Fibroblast of gingiva (primary cell): ENCODE data around the gene CEP295NL.
"Not testable (repeated sequence)": the region's sequence is repeated elsewhere in the genome, so short reads cannot be mapped to it uniquely, and the experiment has no call there.

Source experiments
- DNase-seq: peaks from one replicate; pipeline ENCODE4 v3.0.0-alpha.2; 2011; ENCODE audit warnings: low read depth

CEP295NL gene

GRCh38 chr17:78902231-78902630 lies 770 bp downstream of the CEP295NL start:
- DNase-seq, result not testable (repeated sequence)

- no peak for DNase-seq
Measured at GRCh38 chr17:78901806-78902205, 1.2 kb downstream of the CEP295NL start.

GRCh38 chr17:78900816-78901215 lies 2.2 kb downstream of the CEP295NL start:
- DNase-seq, result no peak

GRCh38 chr17:78899361-78900260 lies 3.4 kb downstream of the CEP295NL start:
- DNase-seq, result peak; percentile 62

- DNase-seq, result no peak
Measured at GRCh38 chr17:78898947-78899346, 4.1 kb downstream of the CEP295NL start.

- no peak for DNase-seq
Measured at GRCh38 chr17:78898075-78898836, 4.7 kb downstream of the CEP295NL start.

- DNase-seq, result no peak
Measured at GRCh38 chr17:78897664-78898047, 5.3 kb downstream of the CEP295NL start.

GRCh38 chr17:78896834-78897663 lies 6.0 kb downstream of the CEP295NL start:
- DNase-seq, result no peak

GRCh38 chr17:78896091-78896833 lies 6.7 kb downstream of the CEP295NL start:
- no peak for DNase-seq

- no peak for DNase-seq
Measured at GRCh38 chr17:78895322-78895721, 7.7 kb downstream of the CEP295NL start.

- no peak for DNase-seq
Measured at GRCh38 chr17:78893684-78894083, 9.3 kb downstream of the CEP295NL start.

- no peak for DNase-seq
Measured at GRCh38 chr17:78892936-78893379, 10.0 kb downstream of the CEP295NL start.

- DNase-seq, result no peak
Measured at GRCh38 chr17:78892520-78892919, 10.5 kb downstream of the CEP295NL start.

GRCh38 chr17:78892062-78892456 lies 10.9 kb downstream of the CEP295NL start:
- DNase-seq, result no peak

- no peak for DNase-seq
Measured at GRCh38 chr17:78891406-78892061, 11.5 kb downstream of the CEP295NL start.

- no peak for DNase-seq
Measured at GRCh38 chr17:78890498-78890897, 12.5 kb downstream of the CEP295NL start.

GRCh38 chr17:78890096-78890495 lies 12.9 kb downstream of the CEP295NL start:
- not testable (repeated sequence) for DNase-seq

- no peak for DNase-seq
Measured at GRCh38 chr17:78889531-78889930, 13.5 kb downstream of the CEP295NL start.

- DNase-seq, result no peak
Measured at GRCh38 chr17:78888941-78889518, 14.0 kb downstream of the CEP295NL start.

- DNase-seq, result no peak
Measured at GRCh38 chr17:78886954-78887353, 16.0 kb downstream of the CEP295NL start.

- DNase-seq, result no peak
Measured at GRCh38 chr17:78885956-78886355, 17.0 kb downstream of the CEP295NL start.
